PC-9 (cell line): ENCODE results near the gene OBP2A. TPM values are rescaled to one million over a fixed set of nuclear protein-coding genes. Genes with fewer than 3 reads are reported as not detected.

Source experiments
- BruUV-seq: library from RNA; stranded (reverse); fragments of 400-500 nt; replicated peaks from 2 replicates; lab custom pipeline; 2021; lab: Mats Ljungman, UMichigan
- CTCF ChIA-PET: fragments of 300-600 bp; sonication (Branson Sonifier 250); formaldehyde crosslinking; loops from one replicate; lab custom pipeline; 2022; ENCODE audit warnings: antibody characterized with exemption; lab: Charles Lee
- POLR2A ChIA-PET: fragments of 300-600 bp; sonication (Branson Sonifier 250); formaldehyde crosslinking; loops from one replicate; lab custom pipeline; 2022; ENCODE audit warnings: antibody characterized with exemption; ENCODE audit not compliant: unreplicated experiment; lab: Charles Lee
- DNase-seq, 2 experiments: peaks; one replicate each; pipeline versions ENCODE4 v3.0.0 to v3.0.0-alpha.2; 2015 to 2022; ENCODE audit warnings: mixed read lengths in 1 of 2
- H2AFZ ChIP-seq: fragments of 200-600 bp; sonication (generic); 2 replicates; pipeline ENCODE4 v1.8.1; 2017; ENCODE audit warnings: antibody characterized with exemption
- H3F3A ChIP-seq: fragments of 200-600 bp; sonication (generic); 2 replicates; pipeline ENCODE4 v1.8.1; 2017; ENCODE audit warnings: antibody characterized with exemption, mild to moderate bottlenecking, low read depth; ENCODE audit not compliant: insufficient read depth
- H3K27ac ChIP-seq: fragments of 200-600 bp; sonication (generic); 2 replicates; pipeline ENCODE4 v1.6.1; 2016; ENCODE audit warnings: mixed run types
- H3K27me3 ChIP-seq: fragments of 200-600 bp; sonication (generic); 2 replicates; pipeline ENCODE4 v1.6.1; 2016; ENCODE audit warnings: low read depth, mixed run types; ENCODE audit not compliant: insufficient read depth
- H3K36me3 ChIP-seq: fragments of 200-600 bp; sonication (generic); 2 replicates; pipeline ENCODE4 v1.6.1; 2016; ENCODE audit warnings: low read depth, mixed run types
- H3K4me1 ChIP-seq: fragments of 200-600 bp; sonication (generic); replicated peaks from 2 replicates; pipeline ENCODE4 v1.6.1; 2016; ENCODE audit warnings: mixed run types; ENCODE audit not compliant: insufficient read depth
- H3K4me2 ChIP-seq: fragments of 200-600 bp; sonication (generic); 2 replicates; pipeline ENCODE4 v1.6.1; 2017; ENCODE audit warnings: mixed run types
- H3K4me3 ChIP-seq: fragments of 200-600 bp; sonication (generic); 2 replicates; pipeline ENCODE4 v1.6.1; 2016; ENCODE audit warnings: mixed run types
- H3K79me2 ChIP-seq: fragments of 200-600 bp; sonication (generic); 2 replicates; pipeline ENCODE4 v1.6.1; 2017; ENCODE audit warnings: low read depth, mixed run types
- H3K9me2 ChIP-seq: fragments of 200-600 bp; sonication (generic); 2 replicates; pipeline ENCODE4 v1.8.1; 2017; ENCODE audit warnings: mild to moderate bottlenecking; ENCODE audit not compliant: insufficient read depth
- H3K9me3 ChIP-seq: fragments of 200-600 bp; sonication (generic); 2 replicates; pipeline ENCODE4 v1.8.1; 2016; ENCODE audit warnings: low read depth; ENCODE audit not compliant: insufficient read depth
- H4K20me1 ChIP-seq: fragments of 200-600 bp; sonication (generic); 2 replicates; pipeline ENCODE4 v1.8.1; 2017; ENCODE audit not compliant: insufficient read depth
- EZH2 ChIP-seq: fragments of 200-600 bp; sonication (generic); IDR thresholded peaks from 2 replicates; pipeline ENCODE4 v1.8.0; 2017; ENCODE audit warnings: antibody characterized with exemption, low read depth
- intact Hi-C: fragments of 100-400 bp; cut with micrococcal nuclease; formaldehyde crosslinking; loops from one replicate; pipeline ENCODE4 v1.10.0; 2022; ENCODE audit not compliant: unreplicated experiment
- total RNA-seq: library from RNA; stranded (reverse); gene quantifications from 2 replicates; pipeline ENCODE4 v1.2.3, GENCODE V29; 2021
- TF ChIP-seq, protein P1 (sequence below): fragments of 200-600 bp; sonication (generic); conservative IDR thresholded peaks from 2 replicates; pipeline ENCODE4 v1.6.1; 2017; ENCODE audit warnings: mixed run types, antibody characterized with exemption, mild to moderate bottlenecking, moderate library complexity

Gene OBP2A
- total RNA-seq, 1 experiment from 2014 or later = not detected

DNA sequence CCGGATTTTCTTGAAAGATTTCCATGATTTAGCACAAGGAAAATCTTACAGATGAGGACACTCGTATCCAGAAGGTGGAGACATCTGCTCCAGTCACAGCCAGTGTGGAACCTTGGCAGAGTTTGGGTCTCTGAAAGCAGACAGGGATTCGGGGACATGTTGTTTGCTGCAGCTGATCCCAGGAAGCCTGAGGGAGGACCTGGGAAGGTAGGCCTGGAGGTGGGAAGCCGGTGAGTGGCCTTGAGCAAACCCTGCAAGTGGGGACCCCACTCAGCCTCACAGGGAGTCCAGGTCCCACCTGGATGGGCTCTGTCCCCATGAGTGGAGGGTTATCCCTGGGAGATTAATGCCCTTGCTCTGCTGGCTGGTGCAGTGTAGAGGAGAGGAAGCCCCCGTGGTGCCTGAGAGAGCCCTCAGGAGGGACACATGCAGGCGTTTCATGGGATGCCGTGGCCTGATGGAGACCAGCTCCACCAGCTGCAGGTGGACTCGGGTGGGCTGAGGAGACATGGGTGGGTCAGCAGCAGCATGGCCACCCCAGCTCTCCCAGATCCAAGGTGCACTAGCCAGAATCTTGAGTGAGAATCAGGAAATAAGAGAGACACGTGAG lies 37.6 kb upstream of the OBP2A start:
- BruUV-seq = no TSS peak
- no peaks in the 10 kb centered on the region for H3K4me1 ChIP-seq
- peaks cover 4% of the 10 kb centered on the region; the same call in 1 of the 2 replicates for H3K27me3 ChIP-seq
- no peaks in the 10 kb centered on the region for H3K36me3 ChIP-seq
- H3K4me3 ChIP-seq = no peak overlapping the region
- no peaks in the 10 kb centered on the region for H3K79me2 ChIP-seq
- no peaks in the 10 kb centered on the region for H3K9me3 ChIP-seq
- H3K4me2 ChIP-seq = no peak overlapping the region
- H3K27ac ChIP-seq = no peak overlapping the region
- no peaks in the 10 kb centered on the region for H3K9me2 ChIP-seq
- H2AFZ ChIP-seq = no peak overlapping the region
- H3F3A ChIP-seq = no peaks in the 10 kb centered on the region
- intact Hi-C loops = no loop called here
- TF ChIP-seq, protein P1, sequence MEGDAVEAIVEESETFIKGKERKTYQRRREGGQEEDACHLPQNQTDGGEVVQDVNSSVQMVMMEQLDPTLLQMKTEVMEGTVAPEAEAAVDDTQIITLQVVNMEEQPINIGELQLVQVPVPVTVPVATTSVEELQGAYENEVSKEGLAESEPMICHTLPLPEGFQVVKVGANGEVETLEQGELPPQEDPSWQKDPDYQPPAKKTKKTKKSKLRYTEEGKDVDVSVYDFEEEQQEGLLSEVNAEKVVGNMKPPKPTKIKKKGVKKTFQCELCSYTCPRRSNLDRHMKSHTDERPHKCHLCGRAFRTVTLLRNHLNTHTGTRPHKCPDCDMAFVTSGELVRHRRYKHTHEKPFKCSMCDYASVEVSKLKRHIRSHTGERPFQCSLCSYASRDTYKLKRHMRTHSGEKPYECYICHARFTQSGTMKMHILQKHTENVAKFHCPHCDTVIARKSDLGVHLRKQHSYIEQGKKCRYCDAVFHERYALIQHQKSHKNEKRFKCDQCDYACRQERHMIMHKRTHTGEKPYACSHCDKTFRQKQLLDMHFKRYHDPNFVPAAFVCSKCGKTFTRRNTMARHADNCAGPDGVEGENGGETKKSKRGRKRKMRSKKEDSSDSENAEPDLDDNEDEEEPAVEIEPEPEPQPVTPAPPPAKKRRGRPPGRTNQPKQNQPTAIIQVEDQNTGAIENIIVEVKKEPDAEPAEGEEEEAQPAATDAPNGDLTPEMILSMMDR = no peak
- no peak for TF ChIP-seq EZH2
- no peak for DNase-seq
- ChIA-PET CTCF (no interaction called here), POLR2A (no interaction called here)
- H4K20me1 ChIP-seq = peaks cover 20% of the 10 kb centered on the region

DNA sequence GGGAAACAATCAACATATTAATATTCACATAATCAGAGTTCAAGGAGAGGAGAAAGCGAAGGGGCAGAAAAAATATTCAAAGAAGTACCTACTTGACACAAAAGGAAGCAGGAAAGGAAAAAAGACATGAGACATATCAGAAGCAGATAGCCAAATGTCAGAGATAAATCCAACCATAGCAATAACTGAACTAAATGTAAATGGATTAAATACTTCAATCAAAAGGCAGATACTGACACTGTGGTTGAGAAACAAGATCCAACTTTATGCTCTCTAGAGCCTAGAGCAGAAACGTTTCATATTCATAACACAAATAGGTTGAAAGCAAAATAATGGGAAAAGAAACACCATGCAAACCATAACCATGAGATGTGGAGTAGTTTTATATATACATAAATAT lies 36.5 kb upstream of the OBP2A start:
- H2AFZ ChIP-seq = no peak overlapping the region
- BruUV-seq = no TSS peak
- no peaks in the 10 kb centered on the region for H3K36me3 ChIP-seq
- no peaks in the 10 kb centered on the region for H3F3A ChIP-seq
- no peaks in the 10 kb centered on the region for H3K79me2 ChIP-seq
- H3K27me3 ChIP-seq = peaks cover 4% of the 10 kb centered on the region; the same call in 1 of the 2 replicates
- POLR2A ChIA-PET = no interaction called here
- no peaks in the 10 kb centered on the region for H3K9me3 ChIP-seq
- intact Hi-C loops = no loop called here
- CTCF ChIA-PET = no interaction called here
- DNase-seq = no peak
- no peak overlapping the region for H3K27ac ChIP-seq
- TF ChIP-seq, protein P1 = no peak
- no peak for TF ChIP-seq EZH2
- peaks cover 8% of the 10 kb centered on the region for H4K20me1 ChIP-seq
- H3K4me2 ChIP-seq = no peak overlapping the region
- H3K4me3 ChIP-seq = no peak overlapping the region
- H3K9me2 ChIP-seq = no peaks in the 10 kb centered on the region
- no peaks in the 10 kb centered on the region for H3K4me1 ChIP-seq

DNA sequence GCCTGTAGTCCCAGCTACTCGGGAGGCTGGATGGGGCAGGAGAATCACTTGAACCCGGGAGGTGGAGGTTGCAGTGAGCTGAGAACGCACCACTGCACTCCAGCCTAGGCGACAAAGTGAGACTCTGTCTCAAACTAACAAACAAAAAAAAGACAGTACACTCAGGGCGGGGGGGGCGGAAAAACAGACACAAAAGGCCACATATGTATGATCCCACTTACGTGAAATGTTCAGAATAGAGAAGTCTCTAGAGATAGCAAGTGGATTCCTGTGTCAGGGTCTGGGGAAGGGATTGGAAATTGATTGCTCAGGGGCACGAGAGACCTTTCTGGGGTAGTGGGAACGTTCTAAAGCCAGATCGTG lies 33.7 kb upstream of the OBP2A start:
- Histone ChIP-seq H3K4me3 (no peak overlapping the region), H3K9me2 (no peaks in the 10 kb centered on the region), H3K36me3 (no peaks in the 10 kb centered on the region), H3K4me1 (no peaks in the 10 kb centered on the region), H3K79me2 (no peaks in the 10 kb centered on the region), H2AFZ (no peak overlapping the region), H3K27me3 (peaks cover 6% of the 10 kb centered on the region; the same call in 1 of the 2 replicates), H3K4me2 (no peak overlapping the region), H4K20me1 (no peaks in the 10 kb centered on the region), H3K27ac (no peak overlapping the region), H3F3A (no peaks in the 10 kb centered on the region), H3K9me3 (no peaks in the 10 kb centered on the region)
- TF ChIP-seq EZH2 = no peak
- TF ChIP-seq, protein P1 = no peak
- POLR2A ChIA-PET = no interaction called here
- intact Hi-C loops = no loop called here
- CTCF ChIA-PET = no interaction called here
- DNase-seq = no peak
- BruUV-seq = no TSS peak
